GM18873 (cell line): ENCODE measurements around the gene TRIM62.

Source experiments
- ATAC-seq: cut with Tn5 transposase; IDR thresholded peaks from one replicate; pipeline ENCODE4 v1.9.1; 2021; ENCODE audit warnings: mild to moderate bottlenecking, moderate library complexity, moderate number of reproducible peaks; ENCODE audit not compliant: unreplicated experiment, low FRiP score

TRIM62 gene

GRCh38 chr1:33181921-33182341, at the start of gene TRIM62:
Gene TRIM62 (minus strand): TSS chr1:33182043. CDS start chr1:33181432, 611 bp downstream.
- no peak for ATAC-seq

- ATAC-seq = no peak
These were observed 49.3 kb upstream of the TRIM62 start for GRCh38 chr1:33231166-33231565.

GRCh38 chr1:33228935-33229487, 47.2 kb upstream of the TRIM62 start:
- no peak for ATAC-seq

GRCh38 chr1:33225586-33225985, 43.7 kb upstream of the TRIM62 start:
- ATAC-seq = no peak

- ATAC-seq = no peak
These were observed 42.4 kb upstream of the TRIM62 start for GRCh38 chr1:33224166-33224707.

- no peak for ATAC-seq
These were observed 40.5 kb upstream of the TRIM62 start for GRCh38 chr1:33222381-33222780.

- ATAC-seq = no peak
These were observed 39.5 kb upstream of the TRIM62 start for GRCh38 chr1:33221385-33221758.

GRCh38 chr1:33220676-33221384, 39.0 kb upstream of the TRIM62 start:
- no peak for ATAC-seq

GRCh38 chr1:33219886-33220661, 38.2 kb upstream of the TRIM62 start:
- ATAC-seq = no peak

- ATAC-seq = no peak
These were observed 30.1 kb upstream of the TRIM62 start for GRCh38 chr1:33211972-33212371.

GRCh38 chr1:33206340-33206739, 24.5 kb upstream of the TRIM62 start:
- ATAC-seq = no peak

GRCh38 chr1:33195556-33195955, 13.7 kb upstream of the TRIM62 start:
- no peak for ATAC-seq

GRCh38 chr1:33191731-33192275, 10.0 kb upstream of the TRIM62 start:
- no peak for ATAC-seq

- no peak for ATAC-seq
These were observed 8.9 kb upstream of the TRIM62 start for GRCh38 chr1:33190701-33191100.

- ATAC-seq = no peak
These were observed 6.9 kb upstream of the TRIM62 start for GRCh38 chr1:33188572-33189275.

- ATAC-seq = no peak
These were observed 5.1 kb upstream of the TRIM62 start for GRCh38 chr1:33186936-33187335.

GRCh38 chr1:33185541-33185940, 3.7 kb upstream of the TRIM62 start:
- no peak for ATAC-seq

- no peak for ATAC-seq
These were observed 1.5 kb upstream of the TRIM62 start for GRCh38 chr1:33183306-33183705.

GRCh38 chr1:33182896-33183295, 1.1 kb upstream of the TRIM62 start:
- ATAC-seq = no peak

- ATAC-seq = no peak
These were observed 578 bp upstream of the TRIM62 start for GRCh38 chr1:33182401-33182841.
